Astrocyte of the cerebellum (primary cell): ENCODE data around the gene AP2A1.

Source experiments
- DNase-seq: peaks from one replicate; pipeline ENCODE4 v3.0.0-alpha.2; 2011; ENCODE audit warnings: low read depth
- H3K4me3 ChIP-seq: 2 replicates; pipeline ENCODE4 v1.5.1; 2011; ENCODE audit warnings: mild to moderate bottlenecking, low read depth, low read length, moderate library complexity
- in situ Hi-C: cut with HindIII; loops from 2 replicates; pipeline ENCODE4 v1.10.0; 2017; ENCODE audit warnings: low sequenced_read_pairs
- TF ChIP-seq, protein P1 (sequence below): IDR thresholded peaks from 2 replicates; pipeline ENCODE4 v1.5.1; 2012; ENCODE audit warnings: low read length, low read depth, moderate library complexity, mild to moderate bottlenecking; ENCODE audit errors: missing control alignments

The AP2A1 gene

DNA sequence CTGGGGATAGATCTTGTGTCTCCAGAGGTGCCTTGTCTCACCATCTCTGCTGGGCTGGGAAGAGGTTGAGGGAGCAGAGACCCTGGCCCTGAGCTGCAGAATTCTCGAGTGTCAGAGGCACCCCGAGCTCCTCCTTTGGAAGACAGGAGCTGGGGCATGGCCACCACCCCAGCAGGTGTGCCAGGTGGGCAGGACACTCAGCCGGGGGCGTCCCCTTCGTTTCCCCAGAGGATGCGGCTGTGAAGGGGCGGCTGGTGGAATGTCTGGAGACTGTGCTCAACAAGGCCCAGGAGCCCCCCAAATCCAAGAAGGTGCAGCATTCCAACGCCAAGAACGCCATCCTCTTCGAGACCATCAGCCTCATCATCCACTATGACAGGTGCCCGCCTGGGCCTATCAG is 31.8 kb downstream of the AP2A1 start:
- in situ Hi-C loops, result no loop called here
- TF ChIP-seq, protein P1, sequence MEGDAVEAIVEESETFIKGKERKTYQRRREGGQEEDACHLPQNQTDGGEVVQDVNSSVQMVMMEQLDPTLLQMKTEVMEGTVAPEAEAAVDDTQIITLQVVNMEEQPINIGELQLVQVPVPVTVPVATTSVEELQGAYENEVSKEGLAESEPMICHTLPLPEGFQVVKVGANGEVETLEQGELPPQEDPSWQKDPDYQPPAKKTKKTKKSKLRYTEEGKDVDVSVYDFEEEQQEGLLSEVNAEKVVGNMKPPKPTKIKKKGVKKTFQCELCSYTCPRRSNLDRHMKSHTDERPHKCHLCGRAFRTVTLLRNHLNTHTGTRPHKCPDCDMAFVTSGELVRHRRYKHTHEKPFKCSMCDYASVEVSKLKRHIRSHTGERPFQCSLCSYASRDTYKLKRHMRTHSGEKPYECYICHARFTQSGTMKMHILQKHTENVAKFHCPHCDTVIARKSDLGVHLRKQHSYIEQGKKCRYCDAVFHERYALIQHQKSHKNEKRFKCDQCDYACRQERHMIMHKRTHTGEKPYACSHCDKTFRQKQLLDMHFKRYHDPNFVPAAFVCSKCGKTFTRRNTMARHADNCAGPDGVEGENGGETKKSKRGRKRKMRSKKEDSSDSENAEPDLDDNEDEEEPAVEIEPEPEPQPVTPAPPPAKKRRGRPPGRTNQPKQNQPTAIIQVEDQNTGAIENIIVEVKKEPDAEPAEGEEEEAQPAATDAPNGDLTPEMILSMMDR, result no peak
- H3K4me3 ChIP-seq, result no peak overlapping the region
- no peak for DNase-seq

DNA sequence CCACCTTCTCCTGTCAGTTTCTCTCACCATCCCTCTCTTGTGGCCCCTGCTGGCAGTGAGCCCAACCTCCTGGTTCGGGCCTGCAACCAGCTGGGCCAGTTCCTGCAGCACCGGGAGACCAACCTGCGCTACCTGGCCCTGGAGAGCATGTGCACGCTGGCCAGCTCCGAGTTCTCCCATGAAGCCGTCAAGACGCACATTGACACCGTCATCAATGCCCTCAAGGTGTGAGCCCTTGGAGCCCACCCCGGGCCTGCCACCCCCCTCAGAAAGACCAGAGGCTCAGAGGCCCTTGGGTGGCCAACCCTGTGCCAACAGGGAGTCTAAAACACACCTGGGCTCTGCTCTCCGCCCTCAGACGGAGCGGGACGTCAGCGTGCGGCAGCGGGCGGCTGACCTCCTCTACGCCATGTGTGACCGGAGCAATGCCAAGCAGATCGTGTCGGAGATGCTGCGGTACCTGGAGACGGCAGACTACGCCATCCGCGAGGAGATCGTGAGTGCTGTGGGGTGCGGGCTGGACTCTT is 32.5 kb downstream of the AP2A1 start:
- DNase-seq, result no peak
- in situ Hi-C loops, result no loop called here
- H3K4me3 ChIP-seq, result no peak overlapping the region
- TF ChIP-seq, protein P1, result no peak

GRCh38 chr19:49799798-49800376 is 33.1 kb downstream of the AP2A1 start:
- in situ Hi-C loops, result no loop called here
- no peak overlapping the region for H3K4me3 ChIP-seq
- TF ChIP-seq, protein P1, result peak; percentile 17
- DNase-seq, result no peak

DNA sequence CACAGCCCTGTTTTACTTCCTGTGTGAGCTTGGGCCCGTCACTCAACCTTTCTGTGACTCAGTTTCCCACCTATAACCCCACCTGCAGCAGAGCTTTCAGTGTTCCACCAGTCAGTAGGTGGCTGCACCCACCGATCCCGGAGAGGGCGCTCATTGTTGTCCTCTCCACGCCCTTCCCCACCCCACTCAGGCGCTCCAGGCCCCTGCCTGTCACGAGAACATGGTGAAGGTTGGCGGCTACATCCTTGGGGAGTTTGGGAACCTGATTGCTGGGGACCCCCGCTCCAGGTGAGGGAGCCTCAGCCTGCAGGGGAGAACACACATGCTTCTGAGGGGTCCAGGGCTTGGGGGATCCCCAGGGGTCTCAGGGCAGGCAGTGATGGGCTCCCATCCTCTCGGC is 34.0 kb downstream of the AP2A1 start:
- in situ Hi-C loops, result no loop called here
- no peak for DNase-seq
- TF ChIP-seq, protein P1, result no peak
- H3K4me3 ChIP-seq, result no peak overlapping the region

DNA sequence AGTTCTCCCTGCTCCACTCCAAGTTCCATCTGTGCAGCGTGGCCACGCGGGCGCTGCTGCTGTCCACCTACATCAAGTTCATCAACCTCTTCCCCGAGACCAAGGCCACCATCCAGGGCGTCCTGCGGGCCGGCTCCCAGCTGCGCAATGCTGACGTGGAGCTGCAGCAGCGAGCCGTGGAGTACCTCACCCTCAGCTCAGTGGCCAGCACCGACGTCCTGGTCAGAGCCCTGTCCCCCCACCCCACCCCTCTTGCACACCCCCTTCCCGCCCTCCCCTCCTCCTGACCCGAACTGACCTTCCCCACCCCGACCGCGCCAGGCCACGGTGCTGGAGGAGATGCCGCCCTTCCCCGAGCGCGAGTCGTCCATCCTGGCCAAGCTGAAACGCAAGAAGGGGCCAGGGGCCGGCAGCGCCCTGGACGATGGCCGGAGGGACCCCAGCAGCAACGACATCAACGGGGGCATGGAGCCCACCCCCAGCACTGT is 34.6 kb downstream of the AP2A1 start:
- TF ChIP-seq, protein P1, result no peak
- in situ Hi-C loops, result no loop called here
- no peak for DNase-seq
- H3K4me3 ChIP-seq, result peak overlapping the region; percentile 36

DNA sequence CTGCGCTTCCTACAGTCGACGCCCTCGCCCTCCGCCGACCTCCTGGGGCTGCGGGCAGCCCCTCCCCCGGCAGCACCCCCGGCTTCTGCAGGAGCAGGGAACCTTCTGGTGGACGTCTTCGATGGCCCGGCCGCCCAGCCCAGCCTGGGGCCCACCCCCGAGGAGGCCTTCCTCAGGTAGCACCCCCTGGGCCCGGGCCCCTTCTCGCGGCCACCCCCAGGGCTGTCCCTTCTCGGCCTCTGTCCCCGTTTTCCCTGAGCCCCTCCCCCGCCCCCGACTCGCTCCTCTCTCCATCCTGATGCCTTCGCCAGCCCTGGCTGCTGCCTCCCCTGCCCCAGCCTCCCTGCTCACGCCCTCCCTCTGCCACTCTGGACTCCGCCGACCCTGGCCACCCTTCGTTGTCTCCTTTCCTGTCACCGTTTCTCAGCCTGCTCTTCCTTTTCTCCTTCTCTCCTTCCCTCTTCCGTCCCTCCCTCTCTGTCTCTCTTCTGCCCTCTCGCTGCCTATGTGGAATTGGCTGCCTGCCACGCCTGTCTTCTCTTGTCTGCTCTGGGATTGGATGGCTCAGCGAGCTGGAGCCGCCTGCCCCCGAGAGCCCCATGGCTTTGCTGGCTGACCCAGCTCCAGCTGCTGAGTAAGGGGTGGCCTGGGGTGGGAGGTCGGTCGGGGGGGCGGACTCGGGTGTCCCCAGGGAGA is 35.3 kb downstream of the AP2A1 start:
- DNase-seq, result peak; percentile 66
- TF ChIP-seq, protein P1, result peak; percentile 20
- in situ Hi-C loops, result no loop called here
- peak overlapping the region; percentile 36 for H3K4me3 ChIP-seq
